ENCODE measurements around the gene DYNLRB1. TPM values are rescaled to one million over a fixed set of nuclear protein-coding genes. Genes with fewer than 3 reads are reported as not detected.

The DYNLRB1 gene
- total and polyA plus RNA-seq, 2 donors (not counting 1 experiment from before 2014, with no cell fraction given) = 55.3 to 120 TPM

GRCh38 chr20:34567892-34568865 lies 52.0 kb downstream of the DYNLRB1 start:
- WGBS (ENCODE audit: insufficient coverage) = over 99% methylated on average over 12 of the region's 15 CpGs
- Mint-ChIP-seq H3K27me3 (no peaks in the 10 kb centered on the region), H3K9me3 (ENCODE audit: insufficient read depth) (no peaks in the 10 kb centered on the region), H3K27ac (no peak overlapping the region), H3K4me3 (no peak overlapping the region), H3K4me1 (peaks cover 9% of the 10 kb centered on the region)
- Histone ChIP-seq H3K9ac (ENCODE audit: low read length) (no peak overlapping the region), H2AFZ (ENCODE audit: insufficient read depth, low read depth, low read length, poor library complexity, severe bottlenecking) (no peak overlapping the region), H3K4me1 (ENCODE audit: control insufficient read depth in 2 of 2, insufficient read depth in 2 of 2, low read length in 2 of 2) (peaks cover 5 to 6% of the 10 kb centered on the region in 2 donors), H3K79me2 (ENCODE audit: control insufficient read depth, insufficient read depth, low read length) (no peaks in the 10 kb centered on the region), H3K27ac (ENCODE audit: low read length in 2 of 2) (no peak overlapping the region), H3K9me3 (ENCODE audit: control extremely low read depth in 1 of 3, control insufficient read depth in 2 of 3, insufficient read depth in 1 of 3, low read length in 2 of 3) (no peaks in the 10 kb centered on the region), H3K27me3 (replicated peaks in 1 of 4; ENCODE audit: control extremely low read depth in 1 of 4, control insufficient read depth in 3 of 4, insufficient read depth in 4 of 4, low read length in 3 of 4) (no peaks in the 10 kb centered on the region), H4K20me1 (ENCODE audit: control insufficient read depth, insufficient read depth, low read length, poor library complexity, severe bottlenecking) (no peaks in the 10 kb centered on the region), H3K4me3 (ENCODE audit: control extremely low read depth in 1 of 5, extremely low read depth in 1 of 5, insufficient read depth in 1 of 5, low read depth in 2 of 5, low read length in 4 of 5) (no peak overlapping the region), H3K36me3 (replicated peaks in 1 of 2; ENCODE audit: control extremely low read depth in 1 of 2, control insufficient read depth in 1 of 2, extremely low read depth in 1 of 2, insufficient read depth in 2 of 2, low read length in 1 of 2) (peaks cover 0 to 4% of the 10 kb centered on the region in 2 experiments), H3K4me2 (replicated peaks; ENCODE audit: low read depth, low read length, poor library complexity, severe bottlenecking) (no peak overlapping the region)
- POLR2A ChIA-PET = interaction anchor here (0.7 kb wide), 1 partner anchor 1345 kb away, joined by 3 read pairs; no protein-coding TSS in a partner anchor
- DNase-seq (no peak), ATAC-seq (ENCODE audit: low read depth) (no peak)
- CTCF ChIA-PET = no interaction called here
- TF ChIP-seq CTCF (IDR thresholded peaks at IDR 0.05) (no peak), EZH2 (IDR thresholded peaks at IDR 0.05; ENCODE audit: borderline replicate concordance, insufficient read depth, low read depth, low read length, poor library complexity, severe bottlenecking) (no peak)
- intact Hi-C loops (cut with micrococcal nuclease) = no loop called here

- no peaks in the 10 kb centered on the region for H3K27me3 Mint-ChIP-seq
- no peaks in the 10 kb centered on the region for H3K9me3 ChIP-seq (ENCODE audit: control extremely low read depth in 1 of 3, control insufficient read depth in 2 of 3, insufficient read depth in 1 of 3, low read length in 2 of 3)
- H3K9me3 Mint-ChIP-seq (ENCODE audit: insufficient read depth) = no peaks in the 10 kb centered on the region
- no peak overlapping the region for H3K4me3 Mint-ChIP-seq
- H3K4me1 ChIP-seq (ENCODE audit: control insufficient read depth in 2 of 2, insufficient read depth in 2 of 2, low read length in 2 of 2) = peaks cover 5 to 6% of the 10 kb centered on the region in 2 donors
- intact Hi-C loops (cut with micrococcal nuclease) = no loop called here
- no peaks in the 10 kb centered on the region for H4K20me1 ChIP-seq (ENCODE audit: control insufficient read depth, insufficient read depth, low read length, poor library complexity, severe bottlenecking)
- WGBS (ENCODE audit: insufficient coverage) = no CpG with 5 or more reads among the region's 2 CpGs
- H3K9ac ChIP-seq (ENCODE audit: low read length) = no peak overlapping the region
- peaks cover 0 to 15% of the 10 kb centered on the region in 2 experiments for H3K36me3 ChIP-seq (replicated peaks in 1 of 2; ENCODE audit: control extremely low read depth in 1 of 2, control insufficient read depth in 1 of 2, extremely low read depth in 1 of 2, insufficient read depth in 2 of 2, low read length in 1 of 2)
- no peak for ATAC-seq (ENCODE audit: low read depth)
- TF ChIP-seq CTCF (IDR thresholded peaks at IDR 0.05) (no peak), EZH2 (IDR thresholded peaks at IDR 0.05; ENCODE audit: borderline replicate concordance, insufficient read depth, low read depth, low read length, poor library complexity, severe bottlenecking) (no peak)
- no peak for DNase-seq
- H3K4me3 ChIP-seq (ENCODE audit: control extremely low read depth in 1 of 5, extremely low read depth in 1 of 5, insufficient read depth in 1 of 5, low read depth in 2 of 5, low read length in 4 of 5) = no peak overlapping the region
- H2AFZ ChIP-seq (ENCODE audit: insufficient read depth, low read depth, low read length, poor library complexity, severe bottlenecking) = no peak overlapping the region
- no peak overlapping the region for H3K27ac ChIP-seq (ENCODE audit: low read length in 2 of 2)
- ChIA-PET POLR2A (no interaction called here), CTCF (no interaction called here)
- H3K27ac Mint-ChIP-seq = no peak overlapping the region
- no peaks in the 10 kb centered on the region for H3K27me3 ChIP-seq (replicated peaks in 1 of 4; ENCODE audit: control extremely low read depth in 1 of 4, control insufficient read depth in 3 of 4, insufficient read depth in 4 of 4, low read length in 3 of 4)
- no peak overlapping the region for H3K4me2 ChIP-seq (replicated peaks; ENCODE audit: low read depth, low read length, poor library complexity, severe bottlenecking)
- H3K4me1 Mint-ChIP-seq = peaks cover 9% of the 10 kb centered on the region
- H3K79me2 ChIP-seq (ENCODE audit: control insufficient read depth, insufficient read depth, low read length) = no peaks in the 10 kb centered on the region
Observed at GRCh38 chr20:34569598-34569997, 53.4 kb downstream of the DYNLRB1 start.

Measured in B cell (primary cell).